ENCODE results near the gene LTN1. TPM values are rescaled to one million over a fixed set of nuclear protein-coding genes. Genes with fewer than 3 reads are reported as not detected.

LTN1 gene
- total RNA-seq, 1 donor from 2014 or later: 23.6 TPM

- Mint-ChIP-seq H3K9me3 (ENCODE audit: unreplicated experiment) (no peaks in the 10 kb centered on the region), H3K27me3 (ENCODE audit: unreplicated experiment) (no peaks in the 10 kb centered on the region), H3K4me1 (ENCODE audit: unreplicated experiment) (peaks cover 3% of the 10 kb centered on the region), H3K27ac (ENCODE audit: unreplicated experiment) (no peak overlapping the region), H3K36me3 (ENCODE audit: low read depth, unreplicated experiment) (peaks cover 24% of the 10 kb centered on the region), H3K4me3 (ENCODE audit: unreplicated experiment) (peak overlapping the region; percentile 1)
- no peak for TF ChIP-seq CTCF (IDR thresholded peaks at IDR 0.05; ENCODE audit: unreplicated experiment)
- DNase-seq (ENCODE audit: low spot score): no peak
Observed at GRCh38 chr21:28972398-28972797, 20.3 kb downstream of the LTN1 start.

- H3K4me1 Mint-ChIP-seq (ENCODE audit: unreplicated experiment): peaks cover 3% of the 10 kb centered on the region
- H3K4me3 Mint-ChIP-seq (ENCODE audit: unreplicated experiment): no peak overlapping the region
- H3K9me3 Mint-ChIP-seq (ENCODE audit: unreplicated experiment): no peaks in the 10 kb centered on the region
- H3K27me3 Mint-ChIP-seq (ENCODE audit: unreplicated experiment): no peaks in the 10 kb centered on the region
- no peak for DNase-seq (ENCODE audit: low spot score)
- H3K27ac Mint-ChIP-seq (ENCODE audit: unreplicated experiment): no peak overlapping the region
- TF ChIP-seq CTCF (IDR thresholded peaks at IDR 0.05; ENCODE audit: unreplicated experiment): no peak
- peaks cover 26% of the 10 kb centered on the region for H3K36me3 Mint-ChIP-seq (ENCODE audit: low read depth, unreplicated experiment)
Observed at GRCh38 chr21:28971171-28971570, 21.5 kb downstream of the LTN1 start.

GRCh38 chr21:28963831-28964230 lies 28.8 kb downstream of the LTN1 start:
- H3K4me3 Mint-ChIP-seq (ENCODE audit: unreplicated experiment): no peak overlapping the region
- no peak for DNase-seq (ENCODE audit: low spot score)
- TF ChIP-seq CTCF (IDR thresholded peaks at IDR 0.05; ENCODE audit: unreplicated experiment): no peak
- no peaks in the 10 kb centered on the region for H3K27me3 Mint-ChIP-seq (ENCODE audit: unreplicated experiment)
- H3K36me3 Mint-ChIP-seq (ENCODE audit: low read depth, unreplicated experiment): peaks cover 13% of the 10 kb centered on the region
- H3K4me1 Mint-ChIP-seq (ENCODE audit: unreplicated experiment): peaks cover 11% of the 10 kb centered on the region
- H3K9me3 Mint-ChIP-seq (ENCODE audit: unreplicated experiment): no peaks in the 10 kb centered on the region
- H3K27ac Mint-ChIP-seq (ENCODE audit: unreplicated experiment): no peak overlapping the region

- no peaks in the 10 kb centered on the region for H3K9me3 Mint-ChIP-seq (ENCODE audit: unreplicated experiment)
- H3K27me3 Mint-ChIP-seq (ENCODE audit: unreplicated experiment): no peaks in the 10 kb centered on the region
- H3K27ac Mint-ChIP-seq (ENCODE audit: unreplicated experiment): peak overlapping the region; percentile 54
- no peak for DNase-seq (ENCODE audit: low spot score)
- peaks cover 11% of the 10 kb centered on the region for H3K4me1 Mint-ChIP-seq (ENCODE audit: unreplicated experiment)
- H3K36me3 Mint-ChIP-seq (ENCODE audit: low read depth, unreplicated experiment): peaks cover 6% of the 10 kb centered on the region
- H3K4me3 Mint-ChIP-seq (ENCODE audit: unreplicated experiment): no peak overlapping the region
- TF ChIP-seq CTCF (IDR thresholded peaks at IDR 0.05; ENCODE audit: unreplicated experiment): no peak
Observed at GRCh38 chr21:28962465-28962864, 30.2 kb downstream of the LTN1 start.

- no peaks in the 10 kb centered on the region for H3K27me3 Mint-ChIP-seq (ENCODE audit: unreplicated experiment)
- H3K4me1 Mint-ChIP-seq (ENCODE audit: unreplicated experiment): peaks cover 11% of the 10 kb centered on the region
- H3K27ac Mint-ChIP-seq (ENCODE audit: unreplicated experiment): no peak overlapping the region
- no peak for DNase-seq (ENCODE audit: low spot score)
- peaks cover 6% of the 10 kb centered on the region for H3K36me3 Mint-ChIP-seq (ENCODE audit: low read depth, unreplicated experiment)
- TF ChIP-seq CTCF (IDR thresholded peaks at IDR 0.05; ENCODE audit: unreplicated experiment): no peak
- H3K9me3 Mint-ChIP-seq (ENCODE audit: unreplicated experiment): no peaks in the 10 kb centered on the region
- H3K4me3 Mint-ChIP-seq (ENCODE audit: unreplicated experiment): no peak overlapping the region
Observed at GRCh38 chr21:28961927-28962326, 30.8 kb downstream of the LTN1 start.

Data from endothelial cell (in vitro differentiated cells).